ENCODE results near the gene RHBDF2.

DNA sequence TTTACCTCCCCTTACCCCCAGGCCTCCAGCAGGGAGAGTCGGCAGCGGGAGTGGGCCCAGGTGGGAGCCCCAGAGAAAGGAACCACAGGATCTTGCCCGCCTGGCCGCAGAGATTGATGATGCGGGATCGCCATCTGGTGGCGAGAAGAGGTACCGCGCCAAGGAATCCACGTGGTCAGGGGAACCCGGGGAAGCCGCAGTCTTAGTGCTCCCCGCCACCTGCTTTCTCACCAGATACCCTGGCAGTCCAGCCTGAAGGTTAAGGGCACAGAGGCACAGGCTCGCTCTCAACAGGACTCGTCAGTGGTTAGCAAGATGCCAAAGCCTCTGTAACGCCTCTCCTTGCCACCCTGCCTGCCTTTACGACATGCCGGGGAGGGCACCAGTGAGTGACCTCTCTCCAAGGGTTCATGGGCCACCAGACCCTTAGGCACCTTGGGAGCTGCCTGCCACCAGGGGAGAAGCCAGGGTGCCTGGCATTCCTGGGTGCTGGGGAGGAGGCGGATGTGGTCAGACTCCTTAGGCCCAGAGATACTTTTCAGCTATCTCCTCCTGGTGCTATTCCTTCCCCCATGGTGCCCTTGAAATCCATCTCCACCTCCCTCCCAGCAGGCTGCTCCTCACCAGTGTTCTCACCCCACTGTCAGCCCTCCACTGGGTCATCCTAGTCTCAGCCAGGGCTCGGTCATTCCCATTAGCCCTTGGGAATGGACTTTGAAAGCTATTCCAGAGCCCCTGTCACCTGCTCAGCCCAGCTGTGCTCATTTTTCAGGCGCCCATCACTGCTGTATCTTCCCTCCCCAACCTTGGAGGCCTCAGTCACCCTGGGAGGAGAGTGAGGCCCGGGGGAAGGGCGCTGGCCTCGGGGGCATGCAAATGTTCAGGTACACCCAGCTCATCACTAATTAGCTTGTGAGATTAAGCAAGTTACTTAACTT lies 5.5 kb upstream of the RHBDF2 start:
- TF ChIP-seq, protein P1, sequence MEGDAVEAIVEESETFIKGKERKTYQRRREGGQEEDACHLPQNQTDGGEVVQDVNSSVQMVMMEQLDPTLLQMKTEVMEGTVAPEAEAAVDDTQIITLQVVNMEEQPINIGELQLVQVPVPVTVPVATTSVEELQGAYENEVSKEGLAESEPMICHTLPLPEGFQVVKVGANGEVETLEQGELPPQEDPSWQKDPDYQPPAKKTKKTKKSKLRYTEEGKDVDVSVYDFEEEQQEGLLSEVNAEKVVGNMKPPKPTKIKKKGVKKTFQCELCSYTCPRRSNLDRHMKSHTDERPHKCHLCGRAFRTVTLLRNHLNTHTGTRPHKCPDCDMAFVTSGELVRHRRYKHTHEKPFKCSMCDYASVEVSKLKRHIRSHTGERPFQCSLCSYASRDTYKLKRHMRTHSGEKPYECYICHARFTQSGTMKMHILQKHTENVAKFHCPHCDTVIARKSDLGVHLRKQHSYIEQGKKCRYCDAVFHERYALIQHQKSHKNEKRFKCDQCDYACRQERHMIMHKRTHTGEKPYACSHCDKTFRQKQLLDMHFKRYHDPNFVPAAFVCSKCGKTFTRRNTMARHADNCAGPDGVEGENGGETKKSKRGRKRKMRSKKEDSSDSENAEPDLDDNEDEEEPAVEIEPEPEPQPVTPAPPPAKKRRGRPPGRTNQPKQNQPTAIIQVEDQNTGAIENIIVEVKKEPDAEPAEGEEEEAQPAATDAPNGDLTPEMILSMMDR (IDR thresholded peaks at IDR 0.05; ENCODE audit: insufficient read depth, low read depth, low read length): peak; percentile 73
- TF ChIP-seq EZH2 (IDR thresholded peaks at IDR 0.05; ENCODE audit: insufficient read depth, low read length): no peak
